NCI-H2081 (cell line): ENCODE results near the gene SSC4D.
A peak's percentile ranks its signal among the peaks of the same experiment; 100 is the strongest.
"Not testable (repeated sequence)": the region's sequence is repeated elsewhere in the genome, so short reads cannot be mapped to it uniquely, and the experiment has no call there.

Source experiments
- DNase-seq, 2 experiments: peaks; one replicate each; lab custom pipeline; 2025; lab: John Stamatoyannopoulos, UW

SSC4D gene

DNA sequence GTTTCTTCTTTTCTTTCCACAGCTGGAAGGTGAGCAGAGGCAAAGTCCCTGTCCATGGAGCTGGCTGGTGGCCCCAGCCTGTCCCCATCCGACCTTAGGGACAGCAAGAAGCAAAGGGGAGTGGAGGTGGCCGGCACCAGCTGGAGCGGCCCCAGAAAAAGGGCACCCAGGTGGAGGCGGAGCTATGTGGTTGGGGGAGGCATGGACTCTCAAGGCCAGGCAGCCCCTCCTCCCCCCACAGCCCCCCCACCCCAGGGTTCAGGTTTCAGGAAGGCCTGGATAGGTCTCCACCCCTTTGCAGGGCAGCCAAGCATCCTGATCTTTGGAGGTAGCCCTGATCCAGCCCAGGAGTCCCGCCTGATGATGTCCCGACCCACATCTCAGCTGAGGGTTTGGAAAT, at the start of gene SSC4D:
Gene SSC4D, minus strand, starts transcription at position 161 of the 400 bp plus-strand sequence. CDS start 5,258 bp downstream, outside the sequence.
- no peak for DNase-seq

DNA sequence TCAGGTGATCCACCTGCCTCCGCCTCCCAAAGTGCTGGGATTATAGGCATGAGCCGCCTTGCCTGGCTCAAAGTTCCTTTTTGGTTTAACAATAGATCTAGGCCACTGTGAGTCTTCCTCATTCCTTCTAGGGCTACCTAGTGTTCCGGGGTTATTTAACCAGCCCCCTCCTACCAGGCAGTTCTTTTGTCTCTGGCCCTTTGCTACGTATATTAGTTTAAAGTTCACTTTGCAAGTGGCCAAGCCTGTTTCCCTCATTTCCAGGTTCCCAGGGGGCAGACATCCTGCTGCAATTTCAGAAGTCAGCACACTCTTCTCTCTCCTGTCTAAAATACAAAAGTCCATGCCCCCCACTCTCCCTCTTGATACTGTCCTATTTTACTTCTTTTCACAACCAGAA, 49.0 kb upstream of the SSC4D start:
- DNase-seq = not testable (repeated sequence)

- DNase-seq = not testable (repeated sequence)
These were observed 47.5 kb upstream of the SSC4D start for GRCh38 chr7:76457017-76457416.

DNA sequence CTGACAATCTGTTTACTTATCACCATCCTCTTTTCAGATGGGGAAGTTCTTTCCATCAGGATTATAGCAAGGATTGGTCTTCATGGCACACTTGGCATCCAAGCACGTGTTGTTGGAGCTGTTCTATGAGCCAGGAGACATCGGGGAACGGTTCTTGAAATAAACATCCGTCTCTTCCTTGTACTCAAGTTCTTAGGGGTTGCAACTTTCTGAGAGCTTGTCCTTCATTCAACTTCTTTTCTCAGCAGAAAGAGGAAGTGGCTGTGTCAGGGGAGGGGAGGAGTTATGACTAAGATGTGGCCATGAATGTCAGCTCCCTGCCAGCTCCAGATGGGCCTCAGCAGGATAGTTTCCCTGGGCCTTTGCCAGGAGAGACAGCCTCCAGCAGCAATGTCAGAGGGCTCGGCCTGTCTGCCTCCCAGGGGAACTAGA, 36.1 kb upstream of the SSC4D start:
- peak in 1 of 2 experiments; percentile 25 for DNase-seq

GRCh38 chr7:76443846-76444245, 34.3 kb upstream of the SSC4D start:
- not testable (repeated sequence) for DNase-seq

DNA sequence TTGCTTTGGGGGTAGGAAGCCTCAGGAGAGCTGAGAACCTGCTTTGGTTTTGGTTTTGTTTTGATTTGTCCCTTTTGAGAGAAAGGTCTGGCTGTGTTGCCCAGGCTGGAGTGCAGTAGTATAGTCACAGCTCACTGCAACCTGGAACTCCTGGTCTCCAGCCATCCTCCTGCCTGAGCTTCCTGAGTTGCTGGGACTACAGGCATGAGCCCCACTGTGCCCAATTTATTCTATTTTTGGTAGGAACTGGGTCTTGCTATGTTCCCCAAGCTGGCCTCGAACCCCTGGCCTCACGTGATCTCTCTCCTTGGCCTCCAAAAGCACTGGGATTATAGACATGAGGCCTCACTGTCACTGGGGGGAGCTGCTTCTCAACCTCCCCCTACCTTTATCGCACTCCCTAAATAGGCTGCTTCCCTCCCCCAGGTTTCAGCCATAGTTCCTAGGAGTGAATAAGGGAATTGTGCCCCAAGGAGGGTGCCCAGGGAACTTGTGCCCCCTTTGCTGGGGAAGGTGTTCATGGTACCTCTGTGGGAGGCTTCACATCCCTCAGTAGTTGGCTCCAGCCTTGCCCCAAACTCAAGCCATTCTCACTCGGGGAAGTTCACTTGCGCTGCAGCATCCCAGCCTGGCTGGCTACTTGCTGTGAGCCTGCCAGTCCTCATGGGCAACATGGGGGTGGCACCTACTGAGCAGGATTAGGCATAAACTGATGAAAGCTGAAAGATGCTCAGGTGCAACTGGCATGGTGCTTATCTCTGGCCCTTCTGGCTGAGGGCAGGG, 33.4 kb upstream of the SSC4D start:
- DNase-seq = not testable (repeated sequence)

GRCh38 chr7:76441792-76442191, 32.3 kb upstream of the SSC4D start:
- DNase-seq = not testable (repeated sequence)

GRCh38 chr7:76440404-76440803, 30.9 kb upstream of the SSC4D start:
- not testable (repeated sequence) for DNase-seq

DNA sequence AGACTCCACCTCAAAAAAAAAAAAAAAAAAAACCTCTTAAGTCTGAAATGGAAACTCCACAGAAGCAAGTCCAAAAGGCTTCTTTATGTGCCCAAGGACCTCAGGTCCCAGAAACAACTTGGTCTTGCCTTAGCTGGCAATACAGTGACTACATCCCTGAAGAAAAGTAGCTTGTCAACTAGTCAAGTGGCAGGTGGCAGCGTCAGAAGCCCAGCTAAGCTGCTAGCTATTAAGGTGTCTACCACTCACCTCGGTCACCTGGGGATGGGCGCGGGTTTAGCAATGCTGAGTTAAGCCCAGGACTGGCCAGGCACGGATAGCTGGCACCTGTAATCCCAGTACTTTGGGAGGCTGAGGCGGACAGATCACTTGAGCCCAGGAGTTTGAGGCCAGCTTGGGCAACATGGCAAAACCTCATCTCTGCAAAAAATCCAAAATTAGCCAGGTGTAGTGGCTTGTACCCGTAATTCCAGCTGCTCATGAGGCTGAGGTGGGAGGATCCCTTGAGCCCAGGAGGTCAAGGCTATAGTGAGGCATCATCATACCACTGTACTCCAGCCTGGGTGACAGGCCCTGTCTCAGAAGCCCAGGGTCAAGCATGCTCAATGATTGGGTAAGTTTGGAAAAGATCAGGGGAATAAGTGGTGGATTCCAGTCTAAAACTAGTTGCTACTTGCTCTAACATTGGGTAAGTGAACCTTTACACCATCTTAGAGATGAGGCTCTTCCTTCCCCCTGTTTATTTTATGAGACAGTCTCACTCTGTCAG, 29.8 kb upstream of the SSC4D start:
- DNase-seq = not testable (repeated sequence)

DNA sequence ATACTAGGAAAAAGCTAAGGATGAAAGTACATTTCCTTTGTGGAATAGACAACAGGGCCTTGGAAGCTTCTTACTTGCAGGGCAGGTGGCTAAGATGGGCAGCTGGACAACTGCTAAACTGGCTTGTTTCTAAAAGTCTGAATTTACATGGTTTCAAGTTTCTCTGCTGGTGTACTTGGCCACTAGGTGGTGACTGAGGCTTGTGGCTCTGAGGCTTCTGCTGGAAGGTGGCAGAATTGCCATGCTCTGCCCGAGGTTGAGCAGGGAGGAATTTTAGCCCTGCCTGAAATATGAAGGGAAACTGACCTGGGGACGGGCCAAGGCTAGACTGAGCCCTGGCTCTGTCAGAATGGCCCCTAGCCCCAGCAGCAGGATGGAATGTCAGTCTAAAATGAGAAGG, 28.4 kb upstream of the SSC4D start:
- peak; percentile 89 for DNase-seq

DNA sequence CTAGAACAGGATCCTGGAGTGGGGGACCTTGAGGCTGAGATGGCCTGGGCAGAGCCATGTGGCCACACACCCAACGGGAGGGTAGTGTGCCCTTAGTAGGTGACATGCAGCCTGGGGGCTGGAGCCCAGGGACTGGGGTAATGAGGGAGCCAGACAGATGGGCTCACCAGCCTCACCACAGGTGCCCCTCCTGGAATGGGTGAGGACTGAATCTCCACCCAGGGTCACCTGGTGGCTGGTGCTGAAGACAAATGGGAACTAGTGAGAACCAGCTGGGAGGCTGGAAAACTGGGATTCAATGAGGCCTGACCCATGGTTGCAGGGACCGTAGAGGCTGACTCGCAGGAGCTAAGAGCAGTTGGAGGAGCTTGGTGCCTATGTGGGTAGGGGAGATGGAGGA, 21.3 kb upstream of the SSC4D start:
- no peak for DNase-seq

DNA sequence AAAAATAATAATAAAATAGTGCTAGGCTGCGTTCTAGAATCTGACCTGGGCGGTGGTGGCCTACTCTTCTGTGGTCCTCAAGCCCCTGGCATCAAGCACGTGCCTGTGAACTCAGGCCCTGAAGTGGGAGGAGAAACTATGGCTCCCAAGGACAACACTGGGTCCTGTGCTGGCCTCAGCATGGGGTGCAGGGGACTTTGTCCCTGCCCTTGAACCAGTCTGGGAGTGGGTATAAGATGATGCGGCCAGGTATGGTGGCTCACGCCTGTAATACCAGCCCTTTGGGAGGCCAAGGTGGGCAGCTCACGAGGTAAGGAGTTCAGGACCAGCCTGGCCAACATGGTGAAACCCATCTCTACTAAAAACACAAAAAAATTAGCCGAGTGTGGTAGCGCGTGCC, 20.7 kb upstream of the SSC4D start:
- DNase-seq = no peak

DNA sequence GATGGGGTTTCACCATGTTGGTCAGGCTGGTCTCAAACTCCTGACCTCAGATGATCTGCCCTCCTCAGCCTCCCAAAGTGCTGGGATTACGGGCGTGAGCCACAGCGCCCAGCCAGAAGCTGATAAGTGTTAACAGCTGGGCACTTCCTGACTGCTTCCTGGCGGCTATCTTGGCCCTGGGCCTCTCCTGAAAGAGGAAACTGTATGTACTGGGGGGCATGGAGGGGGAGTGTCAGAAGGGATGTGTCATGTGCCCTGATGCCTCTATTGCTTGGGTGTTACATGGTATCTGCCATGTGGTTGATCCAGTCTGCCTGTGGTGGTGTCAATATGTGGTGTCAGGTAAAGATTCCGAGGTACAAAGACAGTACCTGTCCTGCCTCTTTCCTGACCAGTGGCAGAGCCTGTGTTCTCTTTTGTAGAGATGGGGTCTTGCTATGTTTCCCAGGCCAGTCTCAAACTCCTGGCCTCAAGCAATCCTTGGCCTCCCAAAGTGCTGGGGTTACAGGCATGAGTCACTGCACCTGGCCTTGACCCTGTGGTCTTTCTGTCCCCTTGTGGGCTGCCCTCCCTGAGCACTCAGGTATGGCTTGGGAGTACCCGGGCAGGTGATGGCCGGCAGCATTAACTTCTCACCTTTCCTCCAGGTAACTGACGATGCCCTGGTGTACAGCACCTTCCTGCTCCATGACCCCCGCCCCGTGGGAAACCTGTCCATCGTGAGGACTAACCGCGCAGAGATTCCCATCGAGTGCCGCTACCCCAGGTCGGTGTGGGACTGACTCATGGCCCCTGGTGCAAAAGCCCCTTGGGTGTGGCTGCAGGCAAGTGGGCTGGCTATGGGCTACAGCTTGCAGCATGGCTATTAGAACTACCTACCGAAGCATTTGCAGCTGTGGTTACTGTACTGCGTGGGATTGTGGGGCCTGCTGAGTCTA, 19.6 kb upstream of the SSC4D start:
- DNase-seq = peak in 1 of 2 experiments; percentile 35

DNA sequence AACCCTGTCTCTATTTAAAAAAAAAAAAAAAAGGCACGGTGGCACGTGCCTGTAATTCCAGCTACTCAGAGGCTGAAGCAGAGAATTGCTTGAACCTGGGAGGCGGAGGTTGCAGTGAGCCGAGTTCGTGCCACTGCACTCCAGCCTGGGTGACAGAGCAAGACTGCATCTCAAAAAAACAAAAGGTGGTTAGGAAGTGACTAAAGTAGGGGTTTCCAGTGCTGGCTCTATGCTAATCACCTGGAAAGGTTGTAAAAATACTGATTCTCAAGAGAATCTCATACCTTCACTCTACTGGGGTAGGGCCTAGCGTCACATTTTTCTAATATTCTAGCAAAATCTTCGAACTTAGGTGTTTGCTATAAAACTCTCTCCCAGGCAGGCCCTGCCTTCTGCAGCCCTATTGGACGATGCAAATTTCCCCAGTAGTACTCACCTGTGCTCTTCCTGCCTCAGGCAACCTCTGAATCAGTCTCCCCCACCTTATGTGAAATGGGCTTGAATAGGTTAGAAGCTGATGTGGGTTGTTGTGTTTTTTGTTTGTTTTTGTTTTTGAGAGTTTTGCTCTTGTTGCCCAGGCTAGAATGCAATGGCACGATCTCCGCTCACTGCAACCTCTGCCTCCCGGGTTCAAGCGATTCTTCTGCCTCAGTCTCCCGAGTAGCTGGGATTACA, 18.8 kb upstream of the SSC4D start:
- DNase-seq = no peak

DNA sequence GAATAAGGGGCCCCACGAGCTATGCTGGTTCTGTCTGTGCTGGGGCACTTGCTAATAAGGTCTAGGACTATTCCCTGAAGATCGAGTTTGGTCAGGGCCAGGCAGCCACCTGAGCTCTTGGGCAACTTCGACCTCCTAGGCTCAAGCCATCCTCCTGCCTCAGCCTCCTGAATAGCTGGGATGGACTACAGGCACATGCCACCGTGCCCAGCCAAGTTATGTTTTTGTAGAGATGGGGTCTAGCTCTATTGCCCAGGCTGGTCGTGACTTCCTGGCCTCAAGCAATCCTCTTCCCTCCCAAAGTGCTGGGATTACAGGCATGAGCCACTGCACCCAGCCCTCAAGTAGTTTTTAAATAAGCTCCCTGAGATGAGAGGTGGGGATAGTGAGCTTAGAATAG, 18.1 kb upstream of the SSC4D start:
- no peak for DNase-seq

- no peak for DNase-seq
These were observed 16.7 kb upstream of the SSC4D start for GRCh38 chr7:76426246-76426645.

DNA sequence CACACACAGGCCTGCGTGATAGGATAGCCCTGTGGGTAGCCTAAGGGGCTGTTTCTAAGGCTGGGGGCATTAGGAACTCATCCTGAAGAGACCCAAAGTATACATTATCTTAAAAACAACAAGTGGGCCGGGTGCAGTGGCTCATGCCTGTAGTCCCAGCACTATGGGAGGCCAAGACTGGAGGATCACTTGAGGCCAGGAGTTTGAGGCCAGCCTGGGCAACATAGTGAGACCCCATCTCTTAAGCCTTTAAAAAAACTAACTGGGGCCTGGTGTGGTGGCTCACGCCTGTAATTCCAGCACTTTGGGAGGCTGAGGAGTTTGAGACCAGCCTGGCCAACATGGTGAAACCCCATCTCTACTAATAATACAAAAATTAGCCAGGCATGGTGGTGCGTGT, 16.1 kb upstream of the SSC4D start:
- not testable (repeated sequence) for DNase-seq

- no peak for DNase-seq
These were observed 15.7 kb upstream of the SSC4D start for GRCh38 chr7:76425156-76425555.

DNA sequence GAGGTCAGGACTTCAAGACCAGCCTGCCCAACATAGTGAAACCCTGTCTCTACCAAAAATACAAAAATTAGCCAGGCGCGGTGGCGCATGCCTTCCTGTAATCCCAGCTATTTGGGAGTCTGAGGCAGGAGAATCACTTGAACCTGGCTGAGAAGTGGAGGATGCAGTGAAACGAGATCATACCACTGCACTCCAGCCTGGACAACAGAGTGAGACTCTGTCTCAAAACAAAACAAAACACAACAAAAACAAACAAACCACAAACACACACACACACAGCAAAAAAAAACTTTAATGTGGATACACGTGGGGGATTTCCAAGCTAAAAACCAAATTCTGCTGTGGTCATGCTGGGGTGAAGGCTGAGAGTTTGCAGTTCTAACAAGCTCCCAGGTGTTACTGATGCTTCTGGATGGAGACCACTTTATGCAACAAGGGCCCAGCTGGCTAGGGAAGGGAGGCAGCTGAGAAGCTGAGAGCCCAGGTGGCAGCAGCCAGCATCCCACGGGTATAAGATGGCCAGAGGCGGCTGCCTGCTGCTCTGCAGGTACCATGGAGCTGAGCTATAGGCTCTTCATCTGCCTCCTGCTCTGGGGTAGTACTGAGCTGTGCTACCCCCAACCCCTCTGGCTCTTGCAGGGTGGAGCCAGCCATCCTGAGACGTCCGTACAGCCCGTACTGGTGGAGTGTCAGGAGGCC, 15.1 kb upstream of the SSC4D start, which contains the start of gene ZP3:
Gene ZP3, plus strand, starts transcription at position 538 of the 699 bp plus-strand sequence. Its CDS starts 15 bp downstream, at position 553.
- no peak for DNase-seq

DNA sequence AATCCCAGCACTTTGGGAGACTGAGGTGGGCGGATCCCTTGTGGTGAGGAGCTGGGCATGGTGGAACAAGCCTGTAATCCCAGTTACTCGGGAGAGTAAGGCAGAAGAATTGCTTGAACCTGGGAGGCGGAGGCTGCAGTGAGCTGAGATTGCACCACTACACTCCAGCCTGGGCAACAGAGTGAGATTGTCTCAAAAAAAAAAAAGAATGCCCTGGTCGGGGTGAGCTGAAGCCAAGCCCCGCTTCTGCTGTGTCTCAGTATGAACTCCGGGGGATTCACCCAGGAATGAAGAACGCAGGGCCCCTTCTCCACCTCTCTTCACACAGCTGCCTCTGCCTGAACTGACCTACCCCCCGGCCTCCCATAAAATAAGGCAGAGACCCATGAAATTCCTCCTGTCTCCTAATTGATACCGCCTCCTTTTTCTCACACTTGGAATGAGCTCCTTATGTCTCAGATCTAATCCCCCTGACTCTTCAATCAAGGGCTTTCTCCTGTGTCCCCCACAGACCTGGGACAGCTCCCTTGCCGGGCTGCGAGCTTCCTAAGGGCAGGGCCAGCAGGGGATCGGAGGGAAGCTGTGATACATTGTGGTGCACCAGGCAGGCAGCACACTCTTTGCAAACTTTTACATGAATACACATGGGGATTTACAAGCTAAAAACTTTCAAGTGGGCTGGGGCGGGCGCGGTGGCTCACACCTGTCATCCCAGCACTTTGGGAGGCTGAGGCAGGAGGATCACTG, 14.3 kb upstream of the SSC4D start:
- no peak for DNase-seq
